Measurements from ENCODE around the gene IFITM5. TPM values are rescaled to one million over a fixed set of nuclear protein-coding genes. Genes with fewer than 3 reads are reported as not detected.
A peak's percentile ranks its signal among the peaks of the same experiment; 100 is the strongest.
"Not testable (repeated sequence)": the region's sequence is repeated elsewhere in the genome, so short reads cannot be mapped to it uniquely, and the experiment has no call there.

The IFITM5 gene
- total and polyA plus RNA-seq, 5 experiments from 2014 or later = not detected

DNA sequence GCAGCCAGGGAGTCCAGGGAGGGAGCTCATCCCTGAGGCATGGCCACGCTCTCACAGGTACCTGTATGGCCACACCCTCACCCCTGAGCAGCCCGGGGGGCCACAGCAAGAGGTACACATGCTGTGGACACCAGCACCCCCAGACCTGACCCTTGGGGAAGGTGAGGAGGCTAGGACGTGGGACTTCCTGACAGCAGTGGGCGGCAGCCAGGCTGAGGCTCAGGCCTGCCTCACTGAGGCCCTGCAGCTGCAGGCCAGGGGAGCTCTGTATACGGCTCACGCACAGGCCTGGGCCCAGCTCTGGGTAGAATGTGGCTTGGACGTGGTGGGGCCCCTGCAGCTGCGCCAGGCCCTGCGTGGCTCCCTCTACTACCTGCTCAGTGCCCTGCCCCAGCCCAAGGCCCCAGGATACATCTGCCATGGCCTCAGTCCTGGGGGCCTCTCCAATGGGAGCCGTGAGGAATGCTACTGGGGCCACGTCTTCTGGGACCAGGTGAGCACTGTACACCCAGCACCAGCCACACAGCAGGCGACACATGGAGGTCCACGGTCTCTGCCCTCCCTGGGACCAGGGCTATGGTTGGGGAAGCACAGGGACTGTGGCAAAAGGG lies 8.6 kb downstream of the IFITM5 start:
- peaks cover 26 to 44% (median 34%) of the 10 kb centered on the region in 4 donors for H3K4me1 Mint-ChIP-seq
- peaks cover 0 to 27% (median 5%) of the 10 kb centered on the region in 3 donors for H3K36me3 Mint-ChIP-seq
- no peaks in the 10 kb centered on the region for H3K9me3 Mint-ChIP-seq
- peak overlapping the region; percentile 53 to 93 (median 88) for H3K4me3 Mint-ChIP-seq
- H3K27ac Mint-ChIP-seq = peak overlapping the region; percentile 84 to 98 (median 92)
- H3K27me3 Mint-ChIP-seq = no peaks in the 10 kb centered on the region
- no peak for ATAC-seq
- DNase-seq = peak in 2 of 10 donors; percentile 17 to 65
- POLR2A ChIA-PET = interaction anchor here (0.5 to 20.1 kb wide), 15 partner anchors 12 to 237 kb away, joined by 3 to 863 read pairs (median 7); partner anchors contain the start of genes BET1L, IFITM1, IFITM2 and IFITM5

GRCh38 chr11:289712-290620 lies 9.4 kb downstream of the IFITM5 start:
- peak overlapping the region; percentile 76 to 93 (median 88) for H3K4me3 Mint-ChIP-seq
- peaks cover 0 to 26% (median 5%) of the 10 kb centered on the region in 3 donors for H3K36me3 Mint-ChIP-seq
- POLR2A ChIA-PET = interaction anchor here (0.5 to 20.1 kb wide), 23 partner anchors 13 to 247 kb away, joined by 3 to 863 read pairs (median 5); partner anchors contain the start of genes ANO9, BET1L, IFITM1 and IFITM2
- H3K27me3 Mint-ChIP-seq = no peaks in the 10 kb centered on the region
- ATAC-seq (peak; percentile 24 to 43), DNase-seq (peak in 5 of 10 donors; percentile 48 to 74 (median 69))
- peak overlapping the region; percentile 84 to 98 (median 94) for H3K27ac Mint-ChIP-seq
- H3K9me3 Mint-ChIP-seq = no peaks in the 10 kb centered on the region
- H3K4me1 Mint-ChIP-seq = peaks cover 28 to 47% (median 38%) of the 10 kb centered on the region in 4 donors

- H3K4me3 Mint-ChIP-seq = peak overlapping the region; percentile 76 to 93 (median 88)
- H3K36me3 Mint-ChIP-seq = peaks cover 0 to 20% (median 5%) of the 10 kb centered on the region in 3 donors
- H3K27me3 Mint-ChIP-seq = no peaks in the 10 kb centered on the region
- POLR2A ChIA-PET = interaction anchor here (0.6 to 20.1 kb wide), 18 partner anchors 13 to 248 kb away, joined by 3 to 863 read pairs (median 11); partner anchors contain the start of genes ANO9, BET1L, IFITM1 and IFITM2
- DNase-seq (peak in 9 of 10 donors; percentile 56 to 83 (median 71)), ATAC-seq (peak; percentile 15 to 49)
- H3K4me1 Mint-ChIP-seq = peaks cover 27 to 50% (median 37%) of the 10 kb centered on the region in 4 donors
- H3K9me3 Mint-ChIP-seq = no peaks in the 10 kb centered on the region
- H3K27ac Mint-ChIP-seq = peak overlapping the region; percentile 84 to 98 (median 94)
Measured at GRCh38 chr11:289398-289711, 10.0 kb downstream of the IFITM5 start.

DNA sequence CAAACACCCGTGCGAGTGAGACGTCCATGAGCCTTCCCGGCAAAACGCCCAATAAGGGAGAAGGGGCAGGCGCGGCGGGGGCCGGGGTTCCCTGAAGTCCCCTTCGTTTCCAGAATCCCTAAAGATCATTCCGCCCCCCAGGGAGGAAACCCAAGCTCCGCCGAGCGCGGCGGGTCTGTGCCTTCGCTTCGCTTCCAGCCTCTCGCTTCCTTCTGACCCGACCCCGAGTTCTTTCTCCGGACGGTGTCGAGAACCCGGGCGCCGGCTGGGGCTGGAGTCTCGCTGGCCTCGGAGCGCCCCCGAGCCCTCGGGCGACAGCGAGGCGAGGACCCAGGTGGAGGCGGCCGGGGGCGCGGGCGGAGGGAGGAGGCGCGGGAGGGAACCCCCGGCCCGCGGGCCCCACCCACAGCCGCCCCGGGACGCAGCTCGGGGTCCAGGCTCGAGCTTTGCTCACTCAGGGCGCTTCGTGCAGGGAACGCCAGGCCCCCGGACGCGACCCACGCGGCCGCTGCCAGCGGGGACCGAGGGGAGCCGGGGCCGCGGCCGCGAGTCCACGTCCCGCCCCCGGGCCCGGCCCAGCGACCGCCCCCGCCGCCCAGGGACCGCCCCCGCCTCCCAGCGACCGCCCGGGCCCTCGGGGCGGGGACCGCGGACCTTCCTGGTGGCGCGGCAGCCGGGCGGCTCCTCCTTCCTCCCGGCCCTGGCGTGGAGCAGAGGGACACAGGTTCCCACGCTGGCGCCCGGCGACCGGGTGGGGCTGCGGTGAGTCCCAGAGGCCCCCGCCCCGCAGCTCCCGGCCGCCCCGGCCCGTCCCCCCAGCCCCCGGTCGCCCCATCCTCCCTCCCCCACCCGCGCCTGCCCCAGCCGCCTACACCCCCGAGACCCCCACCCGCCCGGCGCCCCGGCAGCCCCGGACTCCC lies 10.6 kb downstream of the IFITM5 start, which contains the start of gene PGGHG:
PGGHG (plus strand) TSS at position 649 of the 920 bp plus-strand sequence. CDS start 691 bp downstream, outside the sequence.
- Mint-ChIP-seq H3K4me1 (peaks cover 27 to 54% (median 39%) of the 10 kb centered on the region in 4 donors), H3K4me3 (peak within 1 kb of the TSS; percentile 93 to 100 (median 97)), H3K27me3 (no peaks in the 10 kb centered on the region), H3K36me3 (peaks cover 0 to 18% (median 5%) of the 10 kb centered on the region in 3 donors), H3K9me3 (no peaks in the 10 kb centered on the region), H3K27ac (peak within 1 kb of the TSS; percentile 93 to 99 (median 98))
- ATAC-seq (peak; percentile 17 to 28), DNase-seq (peak in 8 of 10 donors; percentile 39 to 75 (median 61))
- POLR2A ChIA-PET = interaction anchor here (0.6 to 20.1 kb wide), 25 partner anchors 13 to 249 kb away, joined by 3 to 863 read pairs (median 6); partner anchors contain the start of genes ANO9, BET1L, IFITM1 and IFITM2

DNA sequence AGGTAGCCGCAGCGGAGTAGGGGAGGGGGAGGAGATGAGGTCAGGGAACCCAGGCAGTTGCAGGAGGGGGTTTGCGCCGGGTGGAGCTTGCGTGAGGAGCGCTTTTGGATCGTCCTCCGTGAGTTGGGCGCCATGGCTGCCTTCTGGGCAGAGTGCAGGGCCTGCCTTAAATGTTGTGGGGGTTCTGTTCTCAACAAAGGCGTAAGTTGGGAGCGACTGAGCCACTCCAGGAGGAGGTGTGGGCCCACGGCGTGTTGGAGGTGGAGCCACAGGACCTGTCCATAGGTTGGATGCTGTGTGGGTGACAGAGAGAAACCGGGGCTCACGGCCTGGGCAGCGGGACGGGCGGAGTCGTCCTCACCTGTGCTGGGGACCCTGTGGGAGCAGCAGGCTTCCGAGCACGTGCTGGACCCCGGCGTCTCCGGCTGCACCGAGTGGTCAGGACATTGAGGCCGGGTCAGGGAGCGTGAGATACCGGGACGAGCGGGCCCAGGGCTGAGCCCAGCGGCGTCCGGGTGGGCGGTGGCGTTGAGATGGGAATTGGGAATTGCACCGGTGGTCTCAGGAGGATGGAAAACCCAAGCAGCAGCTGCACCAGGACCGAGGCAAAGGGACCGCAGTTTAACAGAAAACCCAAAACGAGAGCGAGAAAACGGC lies 11.4 kb downstream of the IFITM5 start:
- ATAC-seq = peak; percentile 45 to 51
- Mint-ChIP-seq H3K4me1 (peaks cover 29 to 61% (median 45%) of the 10 kb centered on the region in 4 donors), H3K4me3 (peak overlapping the region; percentile 93 to 100 (median 97)), H3K36me3 (peaks cover 0 to 20% (median 5%) of the 10 kb centered on the region in 3 donors), H3K9me3 (no peaks in the 10 kb centered on the region), H3K27ac (peak overlapping the region; percentile 93 to 99 (median 98)), H3K27me3 (peaks cover 0 to 1% (median 0%) of the 10 kb centered on the region in 5 donors)
- peak in 7 of 10 donors; percentile 55 to 77 (median 64) for DNase-seq
- POLR2A ChIA-PET = interaction anchor here (0.6 to 20.1 kb wide), 20 partner anchors 8 to 249 kb away, joined by 3 to 863 read pairs (median 6); partner anchors contain the start of genes BET1L, IFITM1, IFITM2 and IFITM5

- POLR2A ChIA-PET = interaction anchor here (0.7 to 20.1 kb wide), 19 partner anchors 8 to 250 kb away, joined by 3 to 863 read pairs (median 6); partner anchors contain the start of genes BET1L, IFITM1, IFITM2 and IFITM5
- DNase-seq (peak in 9 of 10 donors; percentile 59 to 90 (median 75)), ATAC-seq (peak; percentile 4 to 9)
- H3K27ac Mint-ChIP-seq = peak overlapping the region; percentile 93 to 99 (median 99)
- H3K9me3 Mint-ChIP-seq, H3K27me3 Mint-ChIP-seq: not testable (repeated sequence)
- H3K4me3 Mint-ChIP-seq = peak overlapping the region; percentile 93 to 100 (median 97)
- H3K4me1 Mint-ChIP-seq = peaks cover 34 to 69% (median 51%) of the 10 kb centered on the region in 4 donors
- H3K36me3 Mint-ChIP-seq = peaks cover 0 to 22% (median 3%) of the 10 kb centered on the region in 3 donors
Measured at GRCh38 chr11:286977-287820, 12.1 kb downstream of the IFITM5 start.

DNA sequence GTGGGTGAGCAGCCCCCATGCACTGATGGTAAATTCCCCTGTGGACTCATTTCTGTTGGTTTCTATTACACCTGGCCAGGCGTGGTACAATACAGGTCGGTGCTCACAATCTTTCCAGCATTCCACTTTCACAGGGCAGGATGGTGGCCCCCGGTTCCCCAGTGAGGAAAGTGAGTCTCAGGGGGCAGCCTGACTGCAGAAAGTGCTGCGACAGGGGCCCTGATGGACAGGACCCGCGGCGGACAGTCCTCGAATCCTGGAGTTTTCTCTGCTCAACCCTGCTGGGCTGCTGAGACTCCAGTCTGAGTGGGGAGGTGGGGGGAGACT lies 13.5 kb downstream of the IFITM5 start:
- peaks cover 0 to 12% (median 0%) of the 10 kb centered on the region in 5 donors for H3K27me3 Mint-ChIP-seq
- peak overlapping the region in 6 of 10 donors; percentile 26 to 99 (median 47) for H3K4me3 Mint-ChIP-seq
- H3K9me3 Mint-ChIP-seq = no peaks in the 10 kb centered on the region
- POLR2A ChIA-PET = interaction anchor here (0.6 to 21.0 kb wide), 10 partner anchors 1 to 79 kb away, joined by 3 to 863 read pairs (median 56); partner anchors contain the start of genes BET1L, IFITM1, IFITM2 and IFITM5
- peak overlapping the region; percentile 51 to 99 (median 98) for H3K27ac Mint-ChIP-seq
- peaks cover 35 to 75% (median 56%) of the 10 kb centered on the region in 4 donors for H3K4me1 Mint-ChIP-seq
- DNase-seq (peak in 1 of 10 donors; percentile 13), ATAC-seq (no peak)
- H3K36me3 Mint-ChIP-seq = peaks cover 0 to 12% (median 0%) of the 10 kb centered on the region in 3 donors

GRCh38 chr11:285021-285893 lies 14.1 kb downstream of the IFITM5 start:
- no peak for ATAC-seq
- Mint-ChIP-seq H3K9me3 (no peaks in the 10 kb centered on the region), H3K4me1 (peaks cover 32 to 69% (median 55%) of the 10 kb centered on the region in 4 donors), H3K4me3 (peak overlapping the region in 7 of 10 donors; percentile 24 to 93 (median 54)), H3K36me3 (peaks cover 0 to 11% (median 0%) of the 10 kb centered on the region in 3 donors), H3K27me3 (peaks cover 0 to 12% (median 0%) of the 10 kb centered on the region in 5 donors), H3K27ac (peak overlapping the region; percentile 35 to 99 (median 94))
- POLR2A ChIA-PET = interaction anchor here (0.6 to 21.0 kb wide), 9 partner anchors 1 to 70 kb away, joined by 3 to 863 read pairs (median 22); partner anchors contain the start of genes IFITM1, IFITM5, NLRP6 and PGGHG
- peak in 2 of 10 donors; percentile 0 to 14 for DNase-seq

Measured in naive thymus-derived CD8-positive, alpha-beta T cell (primary cell).